GM13976 (cell line): Measurements from ENCODE around the gene KRTAP6-1.

ENCODE experiments used
- DNase-seq: peaks from one replicate; pipeline ENCODE4 v3.0.0; 2012; ENCODE audit warnings: low spot score
- CTCF ChIP-seq: IDR thresholded peaks from 2 replicates; pipeline ENCODE4 v1.5.1; 2012; ENCODE audit warnings: borderline replicate concordance, mild to moderate bottlenecking; ENCODE audit not compliant: insufficient read depth; ENCODE audit errors: extremely low read depth, missing control alignments, control extremely low read depth
- in situ Hi-C: fragments of 300-500 bp; cut with MboI; formaldehyde crosslinking; loops from one replicate; pipeline ENCODE4 v1.12.0; 2022; ENCODE audit warnings: low sequenced_read_pairs, mixed read lengths, inconsistent platforms; ENCODE audit not compliant: unreplicated experiment

The KRTAP6-1 gene

GRCh38 chr21:30582870-30583269, 30.9 kb downstream of the KRTAP6-1 start:
- in situ Hi-C loops = no loop called here
- DNase-seq = no peak
- no peak for TF ChIP-seq CTCF

- TF ChIP-seq CTCF = no peak
These were observed 33.6 kb downstream of the KRTAP6-1 start for GRCh38 chr21:30580132-30580531.

GRCh38 chr21:30579346-30579745, 34.4 kb downstream of the KRTAP6-1 start:
- in situ Hi-C loops = no loop called here
- no peak for DNase-seq
- TF ChIP-seq CTCF = no peak

More at GRCh38 chr21:30580132-30580531, 33.6 kb downstream of the KRTAP6-1 start:
- no peak for DNase-seq
- in situ Hi-C loops = no loop called here

- TF ChIP-seq CTCF = no peak
- DNase-seq = no peak
- in situ Hi-C loops = no loop called here
These were observed 36.0 kb downstream of the KRTAP6-1 start for GRCh38 chr21:30577766-30578165.

GRCh38 chr21:30567617-30568016, 46.1 kb downstream of the KRTAP6-1 start:
- in situ Hi-C loops = no loop called here
- no peak for TF ChIP-seq CTCF
- DNase-seq = no peak

GRCh38 chr21:30563630-30564029, 50.1 kb downstream of the KRTAP6-1 start:
- DNase-seq = no peak
- in situ Hi-C loops = no loop called here
- TF ChIP-seq CTCF = no peak
